C4-2B (cell line): ENCODE data around the gene C2orf68.
"Not testable (repeated sequence)": the region's sequence is repeated elsewhere in the genome, so short reads cannot be mapped to it uniquely, and the experiment has no call there.

Source experiments
- H3K27ac ChIP-seq: fragments of 450-650 bp; 2 replicates; pipeline ENCODE4 v1.5.1; 2017
- CTCF ChIP-seq: fragments of 450-650 bp; conservative IDR thresholded peaks from 2 replicates; pipeline ENCODE4 v1.5.1; 2017; ENCODE audit warnings: mild to moderate bottlenecking
- ZFX ChIP-seq: fragments of 450-650 bp; IDR thresholded peaks from 2 replicates; pipeline ENCODE4 v1.6.1; 2017

Gene C2orf68

GRCh38 chr2:85606116-85606455 is 5.8 kb downstream of the C2orf68 start:
- H3K27ac ChIP-seq: no peak overlapping the region
- no peak for TF ChIP-seq ZFX
- no peak for TF ChIP-seq CTCF

GRCh38 chr2:85605406-85606115 is 6.3 kb downstream of the C2orf68 start:
- TF ChIP-seq ZFX (no peak), CTCF (no peak)

GRCh38 chr2:85604568-85605339 is 7.1 kb downstream of the C2orf68 start:
- TF ChIP-seq CTCF (no peak), ZFX (no peak)

More at GRCh38 chr2:85605406-85606115, 6.3 kb downstream of the C2orf68 start:
- H3K27ac ChIP-seq: no peak overlapping the region

GRCh38 chr2:85604133-85604444 is 7.8 kb downstream of the C2orf68 start:
- H3K27ac ChIP-seq: not testable (repeated sequence)

More at GRCh38 chr2:85604568-85605339, 7.1 kb downstream of the C2orf68 start:
- H3K27ac ChIP-seq: no peak overlapping the region

GRCh38 chr2:85602476-85603234 is 9.2 kb downstream of the C2orf68 start, which contains the start of gene TMEM150A:
TSS of gene TMEM150A (minus strand) at chr2:85602698. CDS start at chr2:85601948, 750 bp downstream.
- peak within 1 kb of the TSS; percentile 69 for H3K27ac ChIP-seq
- no peak; the same call in 1 of the 2 replicates for TF ChIP-seq CTCF
- peak; percentile 51 for TF ChIP-seq ZFX

- no peak for TF ChIP-seq ZFX
- no peak for TF ChIP-seq CTCF
- peak overlapping the region; percentile 69 for H3K27ac ChIP-seq
These were observed 9.9 kb downstream of the C2orf68 start for GRCh38 chr2:85601771-85602475.

- H3K27ac ChIP-seq: peak overlapping the region; percentile 69; the same call in 1 of the 2 replicates
- TF ChIP-seq CTCF (no peak), ZFX (no peak)
These were observed 10.7 kb downstream of the C2orf68 start for GRCh38 chr2:85600951-85601770.
